ENCODE data around the gene CDK5R2. TPM values are rescaled to one million over a fixed set of nuclear protein-coding genes. Genes with fewer than 3 reads are reported as not detected.
A peak's percentile ranks its signal among the peaks of the same experiment; 100 is the strongest.
"Not testable (repeated sequence)": the region's sequence is repeated elsewhere in the genome, so short reads cannot be mapped to it uniquely, and the experiment has no call there.

The CDK5R2 gene
- not detected for polyA plus RNA-seq (ENCODE audit: insufficient read length)
- long read RNA-seq, donor 1: 0 reads
- long read RNA-seq, donor 2, partial matches to known transcripts: 0 of 1 reads
- long read RNA-seq, donor 2, other reads (novel, unspliced or antisense): 0 of 1 reads
- long read RNA-seq, donor 3: 0 reads
- long read RNA-seq, donor 4: 0 reads
- long read RNA-seq, donor 5, partial matches to known transcripts: 0 of 1 reads
- long read RNA-seq, donor 5, other reads (novel, unspliced or antisense): 0 of 1 reads
- long read RNA-seq, donor 6, partial matches to known transcripts: 0 of 1 reads
- long read RNA-seq, donor 6, other reads (novel, unspliced or antisense): 0 of 1 reads
- long read RNA-seq, donor 7: 0 reads
- long read RNA-seq, donor 8: 0 reads

DNA sequence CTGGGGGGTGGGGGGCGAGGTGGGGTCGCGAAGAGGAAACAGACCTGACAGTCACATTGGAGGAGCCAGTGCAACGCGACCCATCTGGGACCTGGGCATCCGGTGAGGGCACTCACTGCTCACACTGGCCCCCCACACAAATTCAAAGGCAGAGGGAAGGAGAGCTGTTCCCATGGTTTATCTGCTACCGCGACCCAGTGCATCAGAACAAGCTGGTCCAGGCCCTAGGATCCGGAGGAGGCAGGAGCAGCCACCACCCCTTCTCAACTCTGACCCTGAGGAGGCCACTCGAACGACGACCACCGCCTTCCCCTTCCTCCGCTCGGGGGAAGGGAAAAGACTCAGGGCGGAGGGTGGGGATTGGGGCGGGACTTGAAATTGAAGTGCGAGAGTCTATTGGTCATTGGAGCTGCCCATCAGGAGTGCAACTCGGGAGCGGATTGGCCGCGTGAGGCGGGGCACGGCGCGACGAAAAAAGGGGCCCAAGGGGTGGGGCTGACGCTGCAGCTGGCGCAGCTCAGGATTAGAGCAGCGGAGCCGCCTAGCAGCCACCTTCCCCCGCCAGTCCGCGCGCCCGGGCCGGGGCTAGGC is at the start of gene CDK5R2:
TSS of gene CDK5R2 (plus strand) at position 526 of the 591 bp plus-strand sequence. CDS start 155 bp downstream, outside the sequence.
- peak; percentile 89 for DNase-seq

GRCh38 chr2:218910741-218911140 is 48.7 kb upstream of the CDK5R2 start:
- DNase-seq: no peak

- DNase-seq: no peak
Measured at GRCh38 chr2:218920504-218920903, 39.0 kb upstream of the CDK5R2 start.

GRCh38 chr2:218924757-218925156 is 34.7 kb upstream of the CDK5R2 start:
- DNase-seq: no peak

DNA sequence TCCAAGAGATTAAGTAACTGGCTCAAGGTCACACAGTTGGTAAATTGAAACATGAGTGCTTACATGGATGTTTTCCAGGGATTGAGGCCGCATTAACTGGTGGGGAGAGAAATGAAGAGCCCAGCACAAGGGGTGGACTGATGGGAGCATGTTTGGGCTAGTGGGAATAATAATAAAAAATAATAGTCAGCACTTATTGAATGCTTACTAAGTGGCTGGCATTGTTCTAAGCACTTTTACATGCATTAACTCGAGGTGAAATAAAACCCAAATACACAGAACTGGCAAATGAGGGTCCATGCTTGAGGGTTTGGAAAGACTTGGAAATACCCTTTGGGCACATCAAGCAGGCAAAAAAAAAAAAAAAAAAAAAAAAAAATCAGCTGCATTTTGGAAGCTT is 34.0 kb upstream of the CDK5R2 start:
- no peak for DNase-seq

DNA sequence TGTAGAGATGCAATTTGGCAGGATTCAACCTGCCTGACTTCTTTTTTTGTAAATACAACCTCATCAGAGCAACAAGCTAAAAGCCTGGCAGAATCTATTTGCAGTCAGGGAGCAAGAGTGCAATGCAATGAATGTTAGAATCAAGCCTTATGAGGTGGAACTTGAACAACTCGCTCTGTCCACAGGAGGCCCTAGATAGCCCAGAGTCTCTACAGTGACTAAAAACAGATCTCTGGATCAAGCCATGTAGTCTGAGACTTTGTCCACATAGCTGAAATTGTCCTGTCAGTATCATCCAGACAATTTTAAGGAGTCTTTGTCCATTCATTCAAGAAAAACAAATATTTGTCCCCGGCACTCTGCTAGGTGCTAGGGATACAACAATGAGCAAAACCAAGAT is 32.0 kb upstream of the CDK5R2 start:
- DNase-seq: no peak

DNA sequence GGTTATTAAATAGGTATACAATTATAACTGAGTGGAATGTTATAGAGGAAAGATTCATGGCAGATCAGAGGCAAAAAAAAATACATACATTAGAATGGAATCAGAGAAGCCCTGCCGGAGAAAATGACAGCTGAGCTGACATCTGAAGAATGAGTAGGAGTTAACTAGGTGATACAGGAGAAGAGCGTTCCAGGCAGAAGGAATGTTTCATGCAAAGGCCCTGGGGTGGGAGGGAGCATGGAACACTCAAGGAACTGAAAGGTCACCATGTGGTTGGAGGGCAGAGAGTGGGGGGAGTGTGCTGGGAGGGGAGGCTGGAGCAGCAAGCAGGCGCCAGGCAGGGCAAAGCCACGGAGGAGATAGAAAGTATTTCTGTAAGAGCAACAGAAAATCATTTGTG is 31.6 kb upstream of the CDK5R2 start:
- DNase-seq: no peak

- not testable (repeated sequence) for DNase-seq
Measured at GRCh38 chr2:218930488-218930887, 29.0 kb upstream of the CDK5R2 start.

DNA sequence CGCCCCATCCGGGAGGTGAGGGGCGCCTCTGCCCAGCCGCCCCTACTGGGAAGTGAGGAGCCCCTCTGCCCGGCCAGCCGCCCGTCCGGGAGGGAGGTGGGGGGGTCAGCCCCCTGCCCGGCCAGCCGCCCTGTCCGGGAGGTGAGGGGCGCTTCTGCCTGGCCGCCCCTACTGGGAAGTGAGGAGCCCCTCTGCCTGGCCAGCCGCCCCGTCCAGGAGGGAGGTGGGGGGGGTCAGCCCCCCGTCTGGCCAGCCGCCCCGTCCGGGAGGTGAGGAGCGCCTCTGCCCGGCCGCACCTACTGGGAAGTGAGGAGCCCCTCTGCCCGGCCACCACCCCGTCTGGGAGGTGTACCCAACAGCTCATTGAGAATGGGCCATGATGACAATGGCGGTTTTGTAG is 27.7 kb upstream of the CDK5R2 start:
- not testable (repeated sequence) for DNase-seq

GRCh38 chr2:218944759-218945404 is 14.6 kb upstream of the CDK5R2 start:
- DNase-seq: no peak

DNA sequence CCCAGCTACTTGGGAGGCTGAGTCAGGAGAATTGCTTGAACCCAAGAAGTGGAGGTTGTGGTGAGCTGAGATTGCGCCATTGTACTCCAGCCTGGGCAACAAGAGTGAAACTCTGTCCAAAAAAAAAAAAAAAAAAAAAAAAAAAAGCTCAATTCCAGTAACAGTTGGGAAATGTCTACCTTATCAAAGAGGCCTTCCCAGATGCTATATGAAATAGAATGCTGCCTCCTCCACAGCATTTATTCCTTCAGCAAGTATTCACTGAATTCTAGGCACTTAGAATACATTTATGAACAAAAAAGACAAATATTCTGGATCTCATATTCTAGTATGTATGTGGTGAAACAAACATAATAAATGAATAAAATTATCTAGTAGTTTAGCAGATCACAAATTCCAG is 12.8 kb upstream of the CDK5R2 start:
- DNase-seq: no peak

DNA sequence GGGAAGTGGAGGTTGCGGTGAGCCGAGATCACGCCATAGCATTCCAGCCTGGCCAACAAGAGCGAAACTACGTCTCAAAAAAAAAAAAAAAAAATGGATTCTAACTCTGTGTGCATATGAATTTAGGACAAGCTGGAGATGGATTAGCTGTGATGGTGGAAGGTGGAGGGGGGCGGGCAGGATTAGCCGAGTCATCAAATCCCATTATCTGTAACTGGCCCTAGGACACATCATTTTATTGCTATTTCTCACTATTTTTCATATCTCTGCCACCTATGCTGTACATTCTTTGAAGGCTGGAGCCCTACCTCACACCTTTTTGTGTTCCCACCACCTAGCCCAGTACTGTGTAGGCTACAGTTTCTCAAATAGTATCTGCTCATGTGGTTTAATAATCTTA is 7.3 kb upstream of the CDK5R2 start:
- DNase-seq: no peak

DNA sequence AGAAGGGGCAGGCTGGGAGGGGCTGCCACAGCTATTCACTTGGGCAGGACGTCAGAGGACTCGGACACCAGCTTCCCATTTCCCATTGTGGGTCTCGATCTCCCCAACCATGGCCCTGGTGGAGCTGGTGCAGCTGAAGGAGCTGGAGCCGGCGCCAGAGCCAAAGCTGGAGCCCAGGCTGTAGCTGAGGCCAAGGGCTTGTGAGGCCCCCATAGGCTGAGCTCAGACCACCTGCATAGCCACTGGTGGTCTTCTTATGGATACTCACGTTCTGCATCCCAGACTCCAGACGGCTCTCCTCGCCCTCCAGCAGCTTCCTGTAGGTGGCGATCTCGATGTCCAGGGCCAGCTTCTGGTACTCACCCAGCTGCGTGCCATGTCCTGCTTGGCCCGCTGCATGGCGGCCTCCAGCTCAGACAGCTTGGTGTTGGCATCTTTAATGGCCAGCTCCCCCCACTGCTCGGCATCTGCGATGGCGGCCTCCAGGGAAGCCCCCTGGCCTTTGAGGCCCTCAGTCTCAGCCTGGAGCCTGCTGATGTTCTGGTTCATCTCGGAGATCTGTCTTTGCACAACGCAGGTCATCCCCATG is 6.0 kb upstream of the CDK5R2 start:
- no peak for DNase-seq

- DNase-seq: no peak
Measured at GRCh38 chr2:218954541-218955300, 4.7 kb upstream of the CDK5R2 start.

DNA sequence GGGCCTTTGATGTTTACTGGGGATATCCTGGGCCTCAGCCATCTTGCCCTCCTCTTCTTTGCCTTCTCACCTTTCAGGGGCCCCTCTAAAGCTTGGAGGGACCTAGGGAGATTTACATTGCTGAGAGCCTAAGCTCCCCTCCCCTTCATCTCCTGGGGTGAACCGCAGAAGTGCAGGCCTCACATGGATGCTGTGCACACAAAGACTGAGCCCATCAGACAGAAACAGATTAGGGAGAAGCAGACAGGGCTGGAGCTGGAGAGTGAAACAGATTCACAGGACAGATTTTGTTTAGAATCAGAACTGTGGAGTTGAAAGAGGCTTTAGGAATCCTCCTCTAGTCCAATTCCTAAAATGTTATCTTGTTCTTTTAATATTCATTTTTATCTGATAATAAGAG is 3.4 kb upstream of the CDK5R2 start:
- no peak for DNase-seq

DNA sequence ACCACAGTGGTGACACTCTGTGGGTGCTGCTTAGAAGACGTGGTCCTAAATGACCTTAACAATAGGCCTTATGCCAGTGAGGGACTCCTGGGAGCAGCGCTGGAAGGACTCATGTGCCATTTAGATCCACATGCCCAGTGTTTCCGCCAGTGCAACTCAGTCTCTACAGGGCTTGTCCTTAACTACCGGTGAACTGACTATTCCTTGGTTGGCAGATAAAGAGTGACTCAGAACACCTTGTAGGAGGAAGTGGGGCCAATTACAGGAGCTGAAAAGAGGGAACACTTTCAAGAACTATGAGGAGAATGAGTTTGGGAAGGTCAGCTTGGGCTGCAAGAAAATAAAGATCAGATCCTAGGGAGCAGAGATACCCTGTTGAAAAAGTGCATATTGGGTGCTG is 1.8 kb upstream of the CDK5R2 start:
- no peak for DNase-seq

GRCh38 chr2:218958276-218958675 is 1.2 kb upstream of the CDK5R2 start:
- no peak for DNase-seq

- no peak for DNase-seq
Measured at GRCh38 chr2:218959761-218960308, 369 bp downstream of the CDK5R2 start.

- DNase-seq: no peak
Measured at GRCh38 chr2:218960309-218961165, 1.1 kb downstream of the CDK5R2 start.

DNA sequence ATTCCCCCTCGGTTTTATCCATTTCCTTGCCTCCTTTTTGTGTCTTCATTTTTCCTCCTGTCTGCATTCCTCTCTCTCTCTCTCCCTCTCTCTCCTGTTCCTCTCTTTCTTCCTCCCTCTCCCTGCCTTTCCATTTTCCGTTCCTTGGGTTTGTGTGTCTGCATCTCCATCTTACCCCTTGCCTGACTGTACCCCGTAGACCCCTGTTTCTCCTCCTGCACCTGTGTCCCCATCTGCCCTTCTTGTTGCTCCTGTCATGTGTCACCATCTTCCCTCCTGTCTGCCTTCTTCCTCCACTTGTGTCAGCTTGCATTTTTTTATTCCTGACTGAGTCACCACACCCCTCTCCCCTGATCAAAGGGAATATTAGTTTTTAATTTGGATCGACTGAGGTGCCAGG is 1.8 kb downstream of the CDK5R2 start:
- no peak for DNase-seq

Data from left kidney (tissue), 8 donors.